Activated T-helper 9 cell treated with anti-CD3 and anti-CD28 coated beads, Interleukin-2, amount 50 U/mL, for 16 hours (primary cell): ENCODE results near the gene F7.
"Not testable (repeated sequence)": the region's sequence is repeated elsewhere in the genome, so short reads cannot be mapped to it uniquely, and the experiment has no call there.

ENCODE experiments used
- DNase-seq: peaks from one replicate; pipeline ENCODE4 v3.0.0-alpha.2; 2020; ENCODE audit warnings: low read depth

F7 gene

GRCh38 chr13:113072376-113072775, 33.2 kb upstream of the F7 start:
- DNase-seq = no peak

DNA sequence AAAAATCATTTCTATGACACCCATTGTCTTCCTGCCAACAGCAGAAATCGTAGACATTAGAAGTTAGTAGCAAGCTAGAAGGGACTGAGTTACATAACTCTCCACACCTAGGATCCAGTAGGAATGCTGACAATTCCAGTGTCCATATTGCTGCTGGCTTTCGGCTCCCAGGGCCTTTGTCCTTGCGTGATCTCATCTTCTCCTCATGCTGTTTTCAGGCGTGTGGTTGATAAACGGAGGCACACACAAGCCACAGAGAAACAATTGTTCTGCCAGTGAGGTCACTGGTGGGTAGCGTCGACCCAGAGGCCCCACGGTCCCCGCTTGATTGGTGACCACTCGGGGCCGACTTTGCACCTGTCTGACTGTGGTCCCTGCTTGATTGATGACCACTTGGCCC, 31.6 kb upstream of the F7 start:
- no peak for DNase-seq

- DNase-seq = no peak
Observed at GRCh38 chr13:113074401-113074800, 31.2 kb upstream of the F7 start.

DNA sequence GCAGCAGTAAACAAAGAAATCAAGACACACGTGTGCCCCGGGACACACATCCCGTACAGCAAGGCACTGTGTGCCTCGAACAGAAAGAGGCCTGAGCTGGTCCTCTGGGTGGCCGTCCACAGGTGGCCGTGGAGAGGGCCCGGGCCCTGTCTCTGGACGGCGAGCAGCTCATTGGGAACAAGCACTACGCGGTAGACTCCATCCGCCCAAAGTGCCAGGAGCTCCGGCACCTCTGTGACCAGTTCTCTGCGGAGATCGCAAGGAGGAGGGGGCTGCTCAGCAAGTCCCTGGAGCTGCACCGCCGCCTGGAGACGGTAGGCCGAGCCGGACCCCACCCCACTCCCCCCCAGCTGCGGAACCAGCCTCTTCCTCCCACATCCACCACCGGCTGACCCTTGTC, 30.7 kb upstream of the F7 start:
- DNase-seq = no peak

GRCh38 chr13:113075711-113076110, 29.9 kb upstream of the F7 start:
- DNase-seq = no peak

DNA sequence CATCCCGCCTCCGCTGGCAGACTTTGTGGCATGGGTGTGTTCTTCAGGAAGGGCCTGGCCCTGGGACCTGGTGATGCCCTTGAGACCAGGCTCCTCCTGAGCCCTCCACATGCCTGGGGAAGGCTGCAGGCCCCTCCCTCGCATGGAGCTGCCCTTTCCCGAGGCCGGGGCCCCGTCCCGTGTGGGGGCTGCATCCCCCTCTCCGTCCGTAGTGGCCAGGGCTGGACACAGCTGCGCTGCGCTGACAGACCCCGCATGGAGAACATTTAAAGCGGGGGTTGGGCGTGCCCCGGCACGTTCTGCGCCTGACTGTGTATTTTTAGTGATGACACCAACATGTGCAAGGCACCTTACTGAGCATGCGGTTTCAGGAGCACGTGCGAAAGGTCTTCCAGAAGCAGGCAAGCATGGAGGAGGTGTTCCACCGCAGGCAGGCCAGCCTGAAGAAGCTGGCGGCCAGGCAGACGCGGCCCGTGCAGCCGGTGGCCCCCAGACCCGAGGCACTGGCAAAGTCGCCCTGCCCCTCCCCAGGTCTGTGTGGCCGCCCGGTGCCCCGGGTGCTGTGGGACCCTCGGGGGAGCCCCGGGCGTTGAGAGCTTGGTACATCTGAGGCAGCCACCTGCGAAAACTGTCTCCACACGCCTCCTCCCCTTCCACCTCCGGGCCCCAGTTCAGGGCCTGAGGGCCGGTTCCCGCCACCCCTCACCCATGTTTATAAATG, 28.8 kb upstream of the F7 start:
- DNase-seq = no peak

DNA sequence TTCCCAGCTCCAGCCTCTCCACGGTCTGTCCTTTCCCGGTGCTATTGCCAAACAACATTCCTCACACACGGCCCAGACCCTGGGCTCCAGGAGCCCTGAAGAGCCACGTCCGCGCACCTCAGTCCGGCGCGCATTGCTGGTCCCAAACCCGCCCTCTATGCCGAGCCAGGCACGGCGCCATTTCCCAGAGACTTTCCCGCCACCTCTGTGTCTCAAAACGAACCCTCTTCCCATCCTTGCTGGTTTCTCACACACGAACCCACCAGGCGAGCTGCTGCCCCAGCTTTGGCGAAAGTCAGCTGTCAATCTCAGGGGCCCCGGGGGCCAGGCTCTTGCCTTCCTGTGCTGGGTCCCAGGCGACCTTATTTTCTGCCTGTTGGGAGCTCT, 28.0 kb upstream of the F7 start:
- no peak for DNase-seq

GRCh38 chr13:113077953-113078901, 27.4 kb upstream of the F7 start:
- no peak for DNase-seq

DNA sequence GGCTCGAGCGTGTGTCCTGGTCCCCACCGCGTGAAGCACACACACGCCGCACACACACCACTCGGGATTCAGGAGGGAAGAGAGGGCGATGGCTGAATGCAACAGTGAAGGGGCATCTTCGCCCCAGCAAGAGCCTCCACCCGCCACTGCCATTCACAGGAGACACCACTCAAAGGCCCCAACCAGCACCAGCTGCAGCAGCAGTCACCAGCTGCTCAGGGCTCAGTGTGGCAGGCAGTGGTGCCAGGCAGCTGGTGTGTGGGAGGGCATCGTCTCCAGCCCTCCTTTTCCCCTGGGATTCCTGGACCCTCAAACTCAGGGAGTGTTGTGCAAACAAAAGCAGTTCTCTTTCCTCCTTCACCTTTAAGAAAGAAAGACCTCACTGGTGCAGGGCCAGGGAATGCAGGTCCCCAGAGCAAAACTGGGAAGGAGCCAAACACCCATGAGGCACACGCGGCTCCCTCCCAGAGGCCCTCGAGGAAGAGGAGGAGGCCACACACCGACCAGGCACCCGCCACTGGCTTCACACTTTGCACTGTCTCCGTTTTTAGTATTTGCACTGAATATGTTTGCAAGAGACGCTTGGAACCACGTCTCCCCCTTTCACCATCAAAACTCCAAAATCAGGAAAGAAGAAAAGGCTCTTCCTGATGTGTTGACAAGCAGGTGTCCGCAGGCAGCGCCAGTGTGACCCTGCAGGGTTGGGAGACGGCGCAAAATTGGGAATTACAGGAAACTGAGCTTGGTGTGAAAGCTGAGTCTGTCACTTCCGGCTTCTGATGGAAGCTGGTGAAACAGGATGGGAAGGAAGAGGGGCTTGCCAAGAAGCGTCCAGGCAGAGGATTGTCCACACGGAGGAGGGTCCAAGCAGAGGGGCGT, 26.4 kb upstream of the F7 start:
- DNase-seq = no peak

DNA sequence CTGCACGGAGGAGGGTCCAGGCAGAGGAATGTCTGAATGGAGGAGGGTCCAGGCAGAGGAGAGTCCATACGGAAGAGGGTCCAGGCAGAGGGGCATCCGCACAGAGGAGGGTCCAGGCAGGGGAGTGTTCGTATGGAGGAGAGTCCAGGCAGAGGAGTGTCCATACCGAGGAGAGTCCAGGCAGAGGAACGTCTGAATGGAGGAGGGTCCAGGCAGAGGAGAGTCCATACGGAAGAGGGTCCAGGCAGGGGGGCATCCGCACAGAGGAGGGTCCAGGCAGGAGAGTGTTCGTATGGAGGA, 25.9 kb upstream of the F7 start:
- DNase-seq = not testable (repeated sequence)

GRCh38 chr13:113080361-113080831, 25.2 kb upstream of the F7 start:
- no peak for DNase-seq

DNA sequence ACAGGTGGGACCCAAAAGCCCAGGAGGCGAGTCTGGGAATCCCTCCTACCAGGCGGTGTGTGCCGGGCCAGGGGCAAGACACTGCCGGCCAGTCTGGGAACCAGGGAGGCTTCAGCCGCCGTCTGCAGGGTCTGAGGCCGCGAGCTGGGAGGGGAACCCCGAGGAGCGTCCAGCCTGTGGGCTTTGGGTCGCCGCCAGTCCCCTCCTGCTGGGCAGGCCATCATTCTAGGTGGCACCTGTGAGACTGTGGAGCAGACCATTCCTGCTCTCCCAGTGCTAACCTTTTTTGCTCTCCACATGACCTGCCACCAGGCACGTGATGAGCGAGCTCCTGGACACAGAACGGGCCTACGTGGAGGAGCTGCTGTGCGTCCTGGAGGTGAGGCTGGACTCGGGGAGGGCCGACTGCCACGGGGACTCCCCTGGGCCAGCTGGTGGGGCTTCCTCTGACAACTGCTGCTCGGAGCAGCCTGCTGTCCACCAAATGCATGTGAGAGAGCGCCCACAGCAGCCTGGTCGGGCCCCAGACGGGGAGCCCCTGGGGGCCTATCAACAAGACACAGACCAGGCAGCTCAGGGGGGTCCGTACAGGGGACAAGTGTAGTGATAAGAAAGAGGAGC, 24.6 kb upstream of the F7 start:
- DNase-seq = no peak

GRCh38 chr13:113082198-113083021, 23.2 kb upstream of the F7 start:
- no peak for DNase-seq

GRCh38 chr13:113083022-113083373, 22.6 kb upstream of the F7 start:
- DNase-seq = no peak

DNA sequence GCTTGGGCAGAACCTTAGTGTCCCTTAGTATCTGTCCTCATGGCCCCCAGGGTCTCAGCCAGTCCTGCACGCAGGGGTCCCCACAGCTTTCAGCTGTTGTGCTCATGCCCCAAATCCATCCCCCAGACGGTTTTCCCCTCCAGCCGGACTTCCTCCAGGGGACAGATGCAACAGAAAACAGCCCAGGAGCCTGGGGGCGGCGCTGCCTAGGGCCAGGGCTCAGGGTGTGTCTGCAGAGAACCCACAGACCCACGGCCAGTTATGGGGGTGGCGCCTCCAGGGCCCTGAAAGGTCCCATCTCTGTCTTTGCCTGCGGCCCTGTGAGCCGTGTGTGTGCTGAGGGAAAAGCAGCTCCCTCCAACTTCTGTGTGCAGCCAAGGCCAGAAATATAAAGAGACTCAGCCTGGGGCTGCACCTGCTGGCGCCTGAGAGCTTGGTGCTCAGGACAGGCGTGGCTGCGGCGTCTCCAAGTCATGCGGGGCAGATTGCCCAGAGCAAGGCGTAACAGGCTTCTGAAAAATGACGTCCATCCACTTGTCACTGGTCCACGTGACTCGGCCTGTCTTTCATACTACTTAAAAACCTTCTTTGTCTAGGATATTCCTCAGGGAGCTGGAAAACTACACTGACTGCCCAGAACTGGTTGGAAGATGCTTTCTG, 22.1 kb upstream of the F7 start:
- no peak for DNase-seq

- no peak for DNase-seq
Observed at GRCh38 chr13:113084094-113084942, 21.3 kb upstream of the F7 start.

DNA sequence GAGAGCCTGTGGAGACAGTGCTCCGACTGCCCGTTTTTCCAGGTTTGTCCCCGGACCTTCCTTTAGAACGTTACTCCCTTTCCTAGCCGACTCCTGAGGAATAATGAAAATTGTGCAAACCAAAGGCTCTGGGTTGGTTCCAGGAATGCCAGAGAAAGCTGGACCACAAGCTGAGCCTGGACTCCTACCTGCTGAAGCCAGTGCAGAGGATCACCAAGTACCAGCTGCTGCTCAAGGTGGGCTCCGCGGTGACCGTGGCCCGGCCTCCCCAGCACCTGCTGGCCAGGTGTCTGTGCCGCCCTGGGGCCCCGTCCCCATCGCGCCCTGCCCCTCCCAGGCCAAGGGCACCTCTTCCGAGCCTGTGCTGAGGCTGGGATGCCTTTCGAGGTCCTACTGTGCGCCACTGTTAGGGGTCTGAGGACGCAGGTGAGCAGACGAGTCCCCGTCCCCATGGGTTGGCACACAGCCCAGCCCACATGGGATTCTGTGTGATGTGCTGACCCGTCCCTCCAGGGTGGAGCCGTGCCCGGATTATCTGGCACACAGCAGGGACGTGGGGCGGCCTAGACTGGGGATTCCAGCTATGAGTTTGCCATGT, 20.5 kb upstream of the F7 start:
- no peak for DNase-seq

DNA sequence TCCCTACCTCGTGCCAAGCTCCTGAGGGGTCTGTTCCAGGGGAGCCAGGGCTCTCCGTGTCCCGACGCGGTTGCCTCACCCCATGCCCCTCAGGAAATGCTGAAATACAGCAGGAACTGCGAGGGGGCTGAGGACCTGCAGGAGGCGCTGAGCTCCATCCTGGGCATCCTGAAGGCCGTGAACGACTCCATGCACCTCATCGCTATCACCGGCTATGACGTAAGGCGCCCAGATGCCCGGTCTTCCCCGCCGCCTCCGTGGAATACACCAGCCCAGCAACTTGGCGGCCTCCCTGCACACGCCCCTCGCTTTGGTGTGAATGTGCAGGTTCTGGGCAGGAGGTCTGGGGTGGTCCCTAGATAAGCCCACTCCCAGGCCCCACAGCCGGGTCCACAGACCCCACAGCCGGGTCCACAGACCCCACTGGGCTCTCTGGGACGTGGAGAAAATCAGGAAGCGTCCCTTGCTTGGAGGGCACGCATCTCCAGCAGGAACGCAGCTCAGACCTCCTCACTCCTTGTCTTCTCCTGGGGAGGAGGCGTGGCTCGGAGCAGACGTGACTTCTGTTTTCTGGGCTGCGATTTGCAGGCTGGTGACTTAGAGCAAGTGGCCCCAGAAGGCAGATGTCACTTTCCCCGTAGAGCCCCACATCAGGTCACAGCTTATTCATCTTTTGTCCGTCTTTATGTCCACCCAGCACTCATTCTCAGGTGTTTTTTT, 19.4 kb upstream of the F7 start:
- no peak for DNase-seq
